ENCODE data around the gene FAM50B.

Gene FAM50B

DNA sequence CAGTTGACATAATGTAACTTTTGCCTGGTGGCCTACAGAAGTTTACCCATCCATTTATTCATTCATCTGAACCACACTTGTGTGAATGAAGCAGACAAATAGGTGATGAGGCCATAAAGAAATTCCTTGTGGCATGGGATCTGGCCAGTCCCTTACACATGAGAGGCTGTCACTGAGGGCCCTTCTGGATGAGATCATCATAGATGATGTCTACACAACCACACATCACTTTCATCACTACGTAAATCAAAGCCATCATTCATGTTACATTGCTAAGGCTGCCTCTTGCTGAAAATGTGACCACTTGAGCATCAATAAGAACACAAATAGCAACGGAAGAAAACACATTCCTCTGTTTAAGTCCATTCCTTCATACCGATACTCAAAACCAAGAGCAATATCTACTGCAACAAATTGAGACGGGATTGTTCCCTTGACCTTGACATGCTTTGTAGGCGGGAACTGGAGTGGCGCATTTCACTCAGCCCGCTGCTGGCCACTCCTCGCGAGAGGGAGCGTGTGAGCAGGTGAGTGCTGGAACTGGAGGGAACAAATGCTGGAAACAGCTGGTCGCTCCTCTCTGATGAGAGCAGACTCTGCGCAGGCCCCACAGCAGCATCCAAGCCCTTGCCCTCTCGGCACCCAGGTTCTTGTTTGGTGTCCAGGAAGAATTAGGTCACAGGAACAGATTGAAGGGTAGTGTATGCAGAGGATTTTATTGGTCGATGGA, 49.3 kb downstream of the FAM50B start:
- DNase-seq, result no peak

DNA sequence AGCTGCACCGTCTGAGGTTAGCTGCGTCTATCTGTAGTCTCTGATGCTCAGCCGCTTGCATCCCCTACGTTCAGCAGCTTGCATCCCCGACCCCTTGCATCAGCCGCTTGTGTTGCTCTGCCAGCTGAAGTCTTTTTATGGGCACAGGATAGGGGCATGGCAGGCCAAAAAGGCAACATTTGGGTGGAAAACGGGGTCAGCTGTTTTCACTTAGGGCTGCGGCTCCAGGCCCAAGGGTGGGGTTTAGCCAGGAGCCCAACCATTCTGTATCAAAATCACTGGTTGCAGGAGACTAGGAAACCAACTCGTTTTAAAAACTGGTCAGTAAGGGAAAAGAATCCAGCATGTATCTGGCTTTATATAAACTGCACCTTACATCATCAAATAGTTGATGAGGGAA, 49.9 kb downstream of the FAM50B start:
- no peak for DNase-seq

DNA sequence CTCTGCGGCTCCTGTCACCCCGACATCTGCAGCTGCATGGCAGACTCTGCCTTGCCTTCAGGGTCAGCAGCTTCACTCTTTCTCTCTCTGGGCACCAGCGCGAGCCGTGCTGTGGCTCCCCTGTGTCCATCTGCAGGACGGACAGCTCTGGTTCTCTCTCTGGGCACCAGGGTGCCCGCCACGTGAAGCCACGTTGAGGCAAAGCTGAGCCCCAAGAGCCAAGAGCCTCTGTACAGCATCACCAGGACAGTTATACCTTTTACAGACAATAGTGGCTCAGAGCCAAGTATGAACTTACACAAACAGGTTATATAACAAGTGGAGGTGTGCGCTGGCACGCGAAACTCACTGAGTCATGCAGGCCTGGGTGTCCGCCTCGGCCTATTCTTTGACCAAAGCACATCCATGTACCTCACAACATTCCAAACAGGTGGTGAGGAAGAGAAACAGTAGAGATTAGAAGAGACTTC, 50.8 kb downstream of the FAM50B start:
- DNase-seq, result no peak

Data from activated naive CD4-positive, alpha-beta T cell treated with anti-CD3 and anti-CD28 coated beads, Interleukin-2, amount 50 U/mL, for 16 hours (primary cell).